Tibial nerve (tissue), 3 donors: ENCODE results near the gene SLC66A2.

Source experiments
- CTCF ChIP-seq, 5 experiments: fragments of 200-600 bp in 3 of 5; fragments of 450-650 bp in 2 of 5; sonication (generic) in 3 of 5; IDR thresholded peaks; one replicate each; pipeline ENCODE4 v1.5.1; 2016 to 2019; ENCODE audit warnings: antibody characterized with exemption in 5 of 5, mild to moderate bottlenecking in 3 of 5, moderate library complexity in 2 of 5
- POLR2A ChIP-seq, 2 donors: fragments of 450-650 bp; IDR thresholded peaks; one replicate each; pipeline ENCODE4 v1.6.1; 2017; ENCODE audit warnings: antibody characterized with exemption in 2 of 2, mild to moderate bottlenecking in 2 of 2, moderate library complexity in 2 of 2

GRCh38 chr18:79889569-79889968, 61.9 kb downstream of the SLC66A2 start:
- TF ChIP-seq CTCF (IDR thresholded peaks at IDR 0.05) = no peak
- no peak for TF ChIP-seq POLR2A (IDR thresholded peaks at IDR 0.05)
